GM19239 (cell line): ENCODE results near the gene IER2.
"Not testable (repeated sequence)": the region's sequence is repeated elsewhere in the genome, so short reads cannot be mapped to it uniquely, and the experiment has no call there.

ENCODE experiments used
- DNase-seq: peaks from one replicate; pipeline ENCODE4 v3.0.0; 2011; ENCODE audit warnings: low spot score; ENCODE audit not compliant: insufficient read length
- FAIRE-seq: peaks from 2 replicates; lab custom pipeline; 2011; peaks lifted over from hg19 to GRCh38; lab: Jason Lieb, UNC

IER2 gene

GRCh38 chr19:13189600-13189999 lies 39.4 kb downstream of the IER2 start:
- no peak for FAIRE-seq

DNA sequence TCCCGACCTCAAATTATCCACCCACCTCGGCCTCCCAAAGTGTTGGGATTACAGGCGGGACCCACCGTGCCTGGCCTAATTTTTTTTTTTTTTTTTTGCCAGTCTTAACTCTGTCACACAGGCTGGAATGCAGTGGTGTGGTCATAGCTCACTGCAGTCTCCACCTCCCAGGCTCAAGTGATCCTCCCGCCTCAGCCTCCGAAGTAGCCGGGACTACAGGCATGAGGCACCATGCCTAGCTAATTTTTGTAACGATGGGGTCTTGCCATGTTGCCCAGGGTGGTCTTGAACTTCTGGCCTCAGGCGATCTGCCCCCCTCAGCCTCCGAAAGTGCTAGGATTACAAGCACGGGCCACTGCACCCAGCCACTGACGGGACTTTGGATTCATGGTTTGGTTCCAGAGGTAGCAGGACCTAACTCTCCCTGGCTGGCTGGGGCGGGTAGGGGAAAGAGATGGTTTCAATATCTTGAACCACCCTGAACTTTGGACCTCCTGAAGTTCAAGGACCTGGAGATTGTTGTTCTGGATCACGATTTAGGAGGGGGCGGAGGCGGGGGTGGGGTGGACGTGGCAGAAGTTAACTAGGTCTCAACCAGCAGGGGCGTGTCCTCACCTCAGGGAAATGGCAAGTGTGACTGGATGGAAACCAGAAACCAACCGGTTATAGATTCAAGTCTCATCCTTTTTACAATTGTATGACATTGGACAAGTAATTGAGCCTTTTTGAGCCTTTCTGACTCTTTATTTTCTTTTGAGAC lies 40.8 kb downstream of the IER2 start:
- FAIRE-seq (no peak), DNase-seq (no peak)

More at GRCh38 chr19:13189600-13189999, 39.4 kb downstream of the IER2 start:
- no peak for DNase-seq

DNA sequence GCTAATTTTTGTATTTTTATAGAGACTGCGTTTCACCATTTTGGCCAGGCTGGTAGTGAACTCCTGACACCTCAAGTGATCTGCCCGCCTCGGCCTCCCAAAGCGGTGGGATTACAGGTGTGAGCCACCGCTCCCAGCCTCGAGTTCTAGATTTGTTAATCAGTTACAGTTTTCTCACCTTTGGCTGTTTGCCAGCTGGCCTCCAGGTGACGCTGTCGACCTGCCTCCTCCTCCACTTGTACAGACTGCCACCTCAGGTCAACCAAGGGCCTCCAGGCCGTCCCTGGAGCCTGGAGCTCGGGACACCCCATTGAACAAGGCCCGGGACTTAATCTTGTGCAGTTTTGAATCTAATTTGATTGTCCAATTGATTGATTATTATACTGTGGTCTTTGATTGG lies 45.5 kb downstream of the IER2 start:
- FAIRE-seq (peak; percentile 60), DNase-seq (peak; percentile 73)

- FAIRE-seq = no peak
- DNase-seq = no peak
These were observed 48.4 kb downstream of the IER2 start for GRCh38 chr19:13198634-13199033.

DNA sequence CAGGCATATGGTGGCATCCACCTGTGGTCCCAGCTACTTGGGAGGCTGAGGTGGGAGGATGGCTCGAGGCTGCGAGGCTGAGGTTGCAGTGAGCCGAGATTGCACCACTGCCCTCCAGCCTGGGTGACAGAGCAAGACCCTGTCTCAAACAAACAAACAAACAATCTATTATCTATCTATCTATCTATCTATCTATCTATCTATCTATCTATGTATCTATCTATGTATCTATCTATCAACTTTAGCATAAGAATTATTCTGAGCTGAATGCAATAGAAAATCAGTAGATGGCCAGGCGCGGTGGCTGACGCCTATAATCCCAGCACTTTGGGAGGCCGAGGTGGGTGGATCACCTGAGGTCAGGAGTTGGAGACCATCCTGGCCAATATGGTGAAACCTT lies 51.9 kb downstream of the IER2 start:
- not testable (repeated sequence) for DNase-seq, FAIRE-seq
